Measurements from ENCODE around the gene PSAT1. TPM values are rescaled to one million over a fixed set of nuclear protein-coding genes. Genes with fewer than 3 reads are reported as not detected.

The PSAT1 gene
- polyA plus RNA-seq, 1 donor (not counting 4 experiments of a cell fraction or from before 2014, with no cell fraction given): 88.9 TPM

GRCh38 chr9:78370991-78371390, 74.1 kb downstream of the PSAT1 start:
- no peak for TF ChIP-seq CTCF (optimal IDR thresholded peaks at IDR 0.05 in 1 of 3, IDR thresholded peaks at IDR 0.05 in 1 of 3, conservative IDR thresholded peaks at IDR 0.05 in 1 of 3; ENCODE audit: extremely low read depth in 1 of 3, insufficient read depth in 2 of 3, low read length in 3 of 3)
- TF ChIP-seq EZH2 (IDR thresholded peaks at IDR 0.05; ENCODE audit: low read length): no peak
- H3K27me3 ChIP-seq (ENCODE audit: control insufficient read depth, extremely low read depth, insufficient read depth, low read length): peaks cover 12% of the 10 kb centered on the region
- FAIRE-seq: no peak
- H3K9me3 ChIP-seq (ENCODE audit: control insufficient read depth, low read depth, low read length): no peaks in the 10 kb centered on the region
- H3K27ac ChIP-seq (ENCODE audit: control insufficient read depth, insufficient read depth, low read length): no peak overlapping the region
- no peak overlapping the region for H3K4me3 ChIP-seq (ENCODE audit: control insufficient read depth in 2 of 3, extremely low read depth in 1 of 3, insufficient read depth in 2 of 3, low read depth in 1 of 3, low read length in 3 of 3)
- H3K4me1 ChIP-seq (ENCODE audit: control insufficient read depth, extremely low read depth, insufficient read depth, low read length): no peaks in the 10 kb centered on the region
- H2AFZ ChIP-seq (ENCODE audit: control insufficient read depth, low read length): no peak overlapping the region
- dilution Hi-C loops (cut with MboI; ENCODE audit: extremely low pct_ligation_motif_present, low sequenced_read_pairs): no loop called here
- no peak for DNase-seq (ENCODE audit: low read depth, low spot score)
- H3K9ac ChIP-seq (ENCODE audit: control insufficient read depth, extremely low read depth, insufficient read depth, low read length): no peak overlapping the region
- H3K36me3 ChIP-seq (ENCODE audit: control insufficient read depth in 2 of 2, extremely low read depth in 1 of 2, insufficient read depth in 2 of 2, low read length in 2 of 2): no peaks in the 10 kb centered on the region
- no peaks in the 10 kb centered on the region for H4K20me1 ChIP-seq (ENCODE audit: control insufficient read depth, extremely low read depth, insufficient read depth, low read length)
- no peak overlapping the region for H3K4me2 ChIP-seq (ENCODE audit: control insufficient read depth, extremely low read depth, insufficient read depth, low read depth, low read length)
- H3K9me1 ChIP-seq (ENCODE audit: control insufficient read depth, extremely low read depth, insufficient read depth, low read length): no peaks in the 10 kb centered on the region
- H3K79me2 ChIP-seq (ENCODE audit: control insufficient read depth, insufficient read depth, low read length): no peaks in the 10 kb centered on the region

- no peak overlapping the region for H3K27ac ChIP-seq (ENCODE audit: control insufficient read depth, insufficient read depth, low read length)
- H3K9me3 ChIP-seq (ENCODE audit: control insufficient read depth, low read depth, low read length): no peaks in the 10 kb centered on the region
- H3K9me1 ChIP-seq (ENCODE audit: control insufficient read depth, extremely low read depth, insufficient read depth, low read length): no peaks in the 10 kb centered on the region
- TF ChIP-seq EZH2 (IDR thresholded peaks at IDR 0.05; ENCODE audit: low read length): no peak
- TF ChIP-seq CTCF (optimal IDR thresholded peaks at IDR 0.05 in 1 of 3, IDR thresholded peaks at IDR 0.05 in 1 of 3, conservative IDR thresholded peaks at IDR 0.05 in 1 of 3; ENCODE audit: extremely low read depth in 1 of 3, insufficient read depth in 2 of 3, low read length in 3 of 3): no peak
- no peaks in the 10 kb centered on the region for H3K79me2 ChIP-seq (ENCODE audit: control insufficient read depth, insufficient read depth, low read length)
- no peaks in the 10 kb centered on the region for H3K36me3 ChIP-seq (ENCODE audit: control insufficient read depth in 2 of 2, extremely low read depth in 1 of 2, insufficient read depth in 2 of 2, low read length in 2 of 2)
- no peak overlapping the region for H3K4me3 ChIP-seq (ENCODE audit: control insufficient read depth in 2 of 3, extremely low read depth in 1 of 3, insufficient read depth in 2 of 3, low read depth in 1 of 3, low read length in 3 of 3)
- H4K20me1 ChIP-seq (ENCODE audit: control insufficient read depth, extremely low read depth, insufficient read depth, low read length): no peaks in the 10 kb centered on the region
- H3K4me1 ChIP-seq (ENCODE audit: control insufficient read depth, extremely low read depth, insufficient read depth, low read length): no peaks in the 10 kb centered on the region
- peaks cover 12% of the 10 kb centered on the region for H3K27me3 ChIP-seq (ENCODE audit: control insufficient read depth, extremely low read depth, insufficient read depth, low read length)
- dilution Hi-C loops (cut with MboI; ENCODE audit: extremely low pct_ligation_motif_present, low sequenced_read_pairs): no loop called here
- no peak overlapping the region for H3K9ac ChIP-seq (ENCODE audit: control insufficient read depth, extremely low read depth, insufficient read depth, low read length)
- no peak for DNase-seq (ENCODE audit: low read depth, low spot score)
- no peak overlapping the region for H3K4me2 ChIP-seq (ENCODE audit: control insufficient read depth, extremely low read depth, insufficient read depth, low read depth, low read length)
- no peak for FAIRE-seq
- no peak overlapping the region for H2AFZ ChIP-seq (ENCODE audit: control insufficient read depth, low read length)
Observed at GRCh38 chr9:78371981-78372380, 75.1 kb downstream of the PSAT1 start.

Other genes with a start within 250 kb of the PSAT1 start
- 5.1 to 13.2 TPM (median 10.1 TPM) in 3 replicates for gene CEP78, start 61.0 kb upstream of the PSAT1 start, polyA plus RNA-seq

All from keratinocyte (primary cell).